ENCODE results near the gene CNTNAP2.

CNTNAP2 gene

DNA sequence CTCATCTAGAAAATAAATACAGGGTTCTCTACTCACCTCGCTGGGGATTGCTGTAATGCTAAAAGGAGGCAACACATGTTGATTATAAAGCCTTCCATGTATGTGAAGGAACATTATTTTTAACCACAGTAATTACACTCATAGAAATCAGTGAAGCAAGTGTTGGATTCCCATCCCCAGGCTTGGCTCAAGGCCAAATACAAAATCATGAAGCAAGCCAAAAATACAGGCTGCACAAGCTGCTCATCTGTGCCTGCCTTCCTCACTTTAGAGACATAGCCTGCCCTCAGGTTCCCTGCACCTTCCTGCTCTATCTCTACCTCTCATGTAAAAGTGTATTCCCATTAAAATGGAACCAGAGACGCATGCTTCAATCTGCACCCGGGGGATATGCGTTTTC is 1396.8 kb downstream of the CNTNAP2 start:
- TF ChIP-seq, protein P1, sequence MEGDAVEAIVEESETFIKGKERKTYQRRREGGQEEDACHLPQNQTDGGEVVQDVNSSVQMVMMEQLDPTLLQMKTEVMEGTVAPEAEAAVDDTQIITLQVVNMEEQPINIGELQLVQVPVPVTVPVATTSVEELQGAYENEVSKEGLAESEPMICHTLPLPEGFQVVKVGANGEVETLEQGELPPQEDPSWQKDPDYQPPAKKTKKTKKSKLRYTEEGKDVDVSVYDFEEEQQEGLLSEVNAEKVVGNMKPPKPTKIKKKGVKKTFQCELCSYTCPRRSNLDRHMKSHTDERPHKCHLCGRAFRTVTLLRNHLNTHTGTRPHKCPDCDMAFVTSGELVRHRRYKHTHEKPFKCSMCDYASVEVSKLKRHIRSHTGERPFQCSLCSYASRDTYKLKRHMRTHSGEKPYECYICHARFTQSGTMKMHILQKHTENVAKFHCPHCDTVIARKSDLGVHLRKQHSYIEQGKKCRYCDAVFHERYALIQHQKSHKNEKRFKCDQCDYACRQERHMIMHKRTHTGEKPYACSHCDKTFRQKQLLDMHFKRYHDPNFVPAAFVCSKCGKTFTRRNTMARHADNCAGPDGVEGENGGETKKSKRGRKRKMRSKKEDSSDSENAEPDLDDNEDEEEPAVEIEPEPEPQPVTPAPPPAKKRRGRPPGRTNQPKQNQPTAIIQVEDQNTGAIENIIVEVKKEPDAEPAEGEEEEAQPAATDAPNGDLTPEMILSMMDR (IDR thresholded peaks at IDR 0.05; ENCODE audit: extremely low read depth, missing control alignments) = no peak
- DNase-seq (ENCODE audit: low spot score) = no peak

- DNase-seq (ENCODE audit: low spot score) = no peak
- TF ChIP-seq, protein P1 (IDR thresholded peaks at IDR 0.05; ENCODE audit: extremely low read depth, missing control alignments) = no peak
Observed at GRCh38 chr7:147516391-147516790, 1399.8 kb downstream of the CNTNAP2 start.

DNA sequence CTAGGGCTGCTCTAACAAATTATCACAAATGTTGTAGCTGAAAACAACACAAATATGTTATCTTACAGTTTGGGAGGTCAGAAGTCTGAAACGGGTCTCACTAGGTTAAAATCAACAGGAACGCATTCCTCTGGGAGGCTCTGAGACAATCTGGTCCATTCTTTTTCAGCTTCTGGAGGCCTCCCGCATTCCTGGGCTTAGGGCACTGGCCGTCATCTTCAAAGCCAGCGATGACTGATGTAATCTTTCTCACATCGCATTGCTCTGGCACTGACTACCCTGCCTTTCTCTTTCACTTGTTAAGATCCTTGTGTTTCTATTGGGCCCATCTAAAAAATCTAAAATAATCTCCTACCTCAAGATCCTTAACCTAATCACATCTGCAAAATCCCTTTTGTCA is 1402.5 kb downstream of the CNTNAP2 start:
- TF ChIP-seq, protein P1 (IDR thresholded peaks at IDR 0.05; ENCODE audit: extremely low read depth, missing control alignments) = no peak
- DNase-seq (ENCODE audit: low spot score) = no peak

GRCh38 chr7:147523056-147523455 is 1406.5 kb downstream of the CNTNAP2 start:
- no peak for DNase-seq (ENCODE audit: low spot score)
- TF ChIP-seq, protein P1 (IDR thresholded peaks at IDR 0.05; ENCODE audit: extremely low read depth, missing control alignments) = no peak

DNA sequence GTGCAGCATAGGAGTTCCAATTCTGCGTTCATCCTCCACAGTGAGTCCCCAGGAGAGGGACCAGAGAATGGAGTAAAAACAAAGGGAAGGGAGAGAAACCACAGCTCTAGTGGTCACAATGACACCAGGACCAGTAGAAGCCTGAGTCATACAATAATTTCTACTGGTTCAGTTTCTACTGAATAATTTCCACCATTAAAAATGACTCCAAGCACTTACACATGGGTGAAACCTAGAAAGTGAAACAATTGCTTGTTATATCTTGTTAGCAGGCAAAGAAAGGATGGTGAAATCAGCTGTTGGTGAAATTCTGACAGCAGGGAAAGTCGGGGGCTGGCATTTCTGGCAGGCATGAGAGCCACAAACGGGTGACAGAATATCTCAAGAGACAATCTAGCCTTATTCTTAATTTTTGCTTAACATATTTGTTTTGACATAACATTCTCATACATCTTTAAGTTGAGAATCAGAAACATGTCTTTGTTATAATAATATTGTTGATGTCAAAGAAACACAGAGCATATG is 1408.2 kb downstream of the CNTNAP2 start:
- TF ChIP-seq, protein P1 (IDR thresholded peaks at IDR 0.05; ENCODE audit: extremely low read depth, missing control alignments) = no peak
- no peak for DNase-seq (ENCODE audit: low spot score)

DNA sequence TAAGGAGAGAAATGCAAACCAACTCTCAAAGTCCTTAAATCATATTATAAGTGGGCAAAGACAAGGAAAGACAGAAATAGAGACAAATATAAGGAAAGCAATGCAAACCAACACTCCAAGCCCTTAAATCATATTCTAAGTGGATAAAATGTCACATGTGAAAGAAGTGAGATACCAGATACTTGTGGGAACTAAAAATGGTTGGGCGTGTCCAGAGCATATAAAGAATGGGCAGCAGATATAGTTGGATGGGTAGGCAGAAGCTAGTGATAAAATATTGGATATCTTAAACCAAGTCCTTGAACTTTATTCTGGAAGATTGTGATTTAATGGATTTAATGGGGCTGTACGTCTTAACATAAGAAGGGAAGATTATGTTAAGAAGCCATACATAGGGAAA is 1408.7 kb downstream of the CNTNAP2 start:
- TF ChIP-seq, protein P1 (IDR thresholded peaks at IDR 0.05; ENCODE audit: extremely low read depth, missing control alignments) = no peak
- DNase-seq (ENCODE audit: low spot score) = no peak

GRCh38 chr7:147535701-147536111 is 1419.1 kb downstream of the CNTNAP2 start:
- TF ChIP-seq, protein P1 (IDR thresholded peaks at IDR 0.05; ENCODE audit: extremely low read depth, missing control alignments) = no peak
- no peak for DNase-seq (ENCODE audit: low spot score)
